GM18519 (cell line): ENCODE measurements around the gene NREP.

Experiments
- ATAC-seq: cut with Tn5 transposase; IDR thresholded peaks from one replicate; pipeline ENCODE4 v1.9.1; 2021; ENCODE audit warnings: mild to moderate bottlenecking, moderate library complexity; ENCODE audit not compliant: unreplicated experiment, low FRiP score

The NREP gene

GRCh38 chr5:111699324-111699723 is 57.7 kb downstream of the NREP start:
- no peak for ATAC-seq

GRCh38 chr5:111697881-111698757 is 58.9 kb downstream of the NREP start:
- ATAC-seq: no peak

- ATAC-seq: no peak
These were observed 59.8 kb downstream of the NREP start for GRCh38 chr5:111697215-111697614.

- no peak for ATAC-seq
These were observed 61.0 kb downstream of the NREP start for GRCh38 chr5:111695991-111696390.

- ATAC-seq: no peak
These were observed 62.9 kb downstream of the NREP start for GRCh38 chr5:111694133-111694532.

- no peak for ATAC-seq
These were observed 65.1 kb downstream of the NREP start for GRCh38 chr5:111691914-111692313.

GRCh38 chr5:111691508-111691907 is 65.5 kb downstream of the NREP start:
- ATAC-seq: no peak

GRCh38 chr5:111689357-111689935 is 67.5 kb downstream of the NREP start:
- ATAC-seq: no peak

- ATAC-seq: no peak
These were observed 71.0 kb downstream of the NREP start for GRCh38 chr5:111685969-111686368.

GRCh38 chr5:111682641-111683040 is 74.4 kb downstream of the NREP start:
- no peak for ATAC-seq

- ATAC-seq: no peak
These were observed 74.9 kb downstream of the NREP start for GRCh38 chr5:111682121-111682520.

GRCh38 chr5:111681414-111682120 is 75.4 kb downstream of the NREP start:
- ATAC-seq: no peak

GRCh38 chr5:111680737-111681413 is 76.1 kb downstream of the NREP start:
- no peak for ATAC-seq

- no peak for ATAC-seq
These were observed 77.4 kb downstream of the NREP start for GRCh38 chr5:111679611-111680010.
